Bronchial epithelial cell (primary cell): ENCODE data around the gene SLC18B1. TPM values are rescaled to one million over a fixed set of nuclear protein-coding genes. Genes with fewer than 3 reads are reported as not detected.

ENCODE experiments used
- DNase-seq: peaks from one replicate; pipeline ENCODE4 v3.0.0-alpha.2; 2010; ENCODE audit warnings: low read depth
- FAIRE-seq: peaks from 2 replicates; lab custom pipeline; 2011; peaks lifted over from hg19 to GRCh38; lab: Jason Lieb, UNC
- H3K27me3 ChIP-seq: 2 replicates; pipeline ENCODE4 v1.5.1; 2011; ENCODE audit warnings: low read length; ENCODE audit not compliant: control insufficient read depth, insufficient read depth
- H3K36me3 ChIP-seq: 2 replicates; pipeline ENCODE4 v1.5.1; 2011; ENCODE audit warnings: low read length; ENCODE audit not compliant: control insufficient read depth, insufficient read depth
- H3K4me3 ChIP-seq: 2 replicates; pipeline ENCODE4 v1.5.1; 2011; ENCODE audit warnings: mild to moderate bottlenecking, low read depth, low read length, control low read depth
- CTCF ChIP-seq: IDR thresholded peaks from 2 replicates; pipeline ENCODE4 v1.5.1; 2011; ENCODE audit warnings: mild to moderate bottlenecking, moderate library complexity, low read length, control low read depth, inconsistent platforms; ENCODE audit not compliant: insufficient read depth, severe bottlenecking
- total RNA-seq: library from RNA; depleted of rRNA; stranded (reverse); fragments of >200 nt; gene quantifications from 2 replicates; pipeline ENCODE4 v1.2.1, GENCODE V29; 2014

The SLC18B1 gene
- total RNA-seq, 1 donor from 2014 or later: 17.1 TPM

- no peak for TF ChIP-seq CTCF
- DNase-seq (no peak), FAIRE-seq (no peak)
- H3K4me3 ChIP-seq: no peak overlapping the region
- no peaks in the 10 kb centered on the region for H3K27me3 ChIP-seq
- peaks cover 17% of the 10 kb centered on the region for H3K36me3 ChIP-seq
Observed at GRCh38 chr6:132820629-132821381, 22.4 kb upstream of the SLC18B1 start.

GRCh38 chr6:132819405-132820161, 21.1 kb upstream of the SLC18B1 start:
- Histone ChIP-seq H3K36me3 (peaks cover 22% of the 10 kb centered on the region), H3K27me3 (no peaks in the 10 kb centered on the region), H3K4me3 (no peak overlapping the region)
- FAIRE-seq (no peak), DNase-seq (peak; percentile 72)
- no peak for TF ChIP-seq CTCF

DNA sequence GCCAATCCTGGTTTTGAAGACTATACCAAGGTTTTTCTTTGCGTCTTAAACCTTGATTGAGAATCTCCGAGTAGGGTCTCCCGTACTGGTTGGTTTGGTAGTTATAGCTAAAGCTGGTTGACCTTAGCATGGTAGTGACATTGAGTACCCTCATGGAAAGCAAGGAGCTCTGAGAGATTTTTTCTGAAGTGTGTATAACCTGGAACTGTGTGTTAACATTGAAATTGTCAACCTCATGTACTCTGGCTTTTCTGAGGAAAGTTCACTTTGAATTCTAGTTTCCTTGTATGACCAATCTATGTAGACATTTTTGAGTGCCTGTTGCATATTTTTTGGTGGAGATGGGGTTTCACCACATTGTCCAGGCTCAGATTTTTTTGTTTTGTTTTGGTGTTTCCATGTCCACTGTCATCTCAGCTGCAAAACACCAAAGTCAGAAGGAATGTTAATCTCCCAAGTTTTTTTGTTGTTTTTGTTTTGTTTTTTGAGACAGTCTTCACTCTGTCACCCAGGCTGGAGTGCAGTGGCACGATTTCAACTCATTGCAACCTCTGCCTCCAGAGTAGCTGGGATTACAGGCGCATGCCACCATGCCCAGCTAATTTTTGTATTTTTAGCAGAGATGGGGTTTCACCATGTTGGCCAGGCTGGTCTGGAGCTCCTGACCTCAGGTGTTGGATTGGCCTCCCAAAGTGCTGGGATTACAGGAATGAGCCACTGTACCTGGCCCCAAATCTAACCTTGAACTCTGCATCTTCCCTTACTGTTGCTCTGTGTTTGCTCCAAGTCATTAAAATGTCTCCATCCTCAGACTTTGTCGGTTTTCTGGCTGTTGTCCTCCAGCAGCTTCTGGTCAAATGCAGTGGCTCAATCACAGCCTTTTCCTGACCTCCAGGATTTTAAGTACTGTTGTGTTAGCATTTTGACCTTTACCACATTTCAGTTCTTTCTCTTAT, 20.2 kb upstream of the SLC18B1 start:
- Histone ChIP-seq H3K27me3 (no peaks in the 10 kb centered on the region), H3K4me3 (no peak overlapping the region), H3K36me3 (peaks cover 22% of the 10 kb centered on the region)
- DNase-seq: no peak
- TF ChIP-seq CTCF: no peak
- FAIRE-seq: no peak

- no peak for TF ChIP-seq CTCF
- H3K36me3 ChIP-seq: peaks cover 22% of the 10 kb centered on the region
- H3K27me3 ChIP-seq: no peaks in the 10 kb centered on the region
- no peak for DNase-seq
- no peak for FAIRE-seq
- no peak overlapping the region for H3K4me3 ChIP-seq
Observed at GRCh38 chr6:132817554-132818403, 19.3 kb upstream of the SLC18B1 start.

- FAIRE-seq: no peak
- DNase-seq: no peak
Observed at GRCh38 chr6:132816660-132817059, 18.2 kb upstream of the SLC18B1 start.

More at GRCh38 chr6:132816660-132817059, 18.2 kb upstream of the SLC18B1 start:
- no peak for TF ChIP-seq CTCF
- H3K4me3 ChIP-seq: no peak overlapping the region
- H3K36me3 ChIP-seq: peaks cover 22% of the 10 kb centered on the region
- no peaks in the 10 kb centered on the region for H3K27me3 ChIP-seq
